ENCODE measurements around the gene FABP2. TPM values are rescaled to one million over a fixed set of nuclear protein-coding genes. Genes with fewer than 3 reads are reported as not detected.

FABP2 gene
- total and polyA plus RNA-seq, 2 of the 8 experiments (the other 6 are each of a cell fraction or from before 2014, with no cell fraction given): not detected

- H3K4me1 ChIP-seq (replicated peaks in 1 of 4; ENCODE audit: control insufficient read depth in 3 of 4, insufficient read depth in 4 of 4, low read length in 3 of 4): no peaks in the 10 kb centered on the region
- TF ChIP-seq BRCA1 (IDR thresholded peaks at IDR 0.05; ENCODE audit: low read depth, low read length): no peak
- TF ChIP-seq RAD21 (IDR thresholded peaks at IDR 0.05 in 1 of 2, conservative IDR thresholded peaks at IDR 0.05 in 1 of 2; ENCODE audit: low read depth in 2 of 2, low read length in 2 of 2): no peak
- no peak for TF ChIP-seq RBBP5 (IDR thresholded peaks at IDR 0.05; ENCODE audit: borderline replicate concordance, low read depth, low read length)
- no peaks in the 10 kb centered on the region for H3K36me3 ChIP-seq (ENCODE audit: control insufficient read depth in 2 of 4, insufficient read depth in 4 of 4, low read length in 3 of 4)
- WGBS, 2 experiments (ENCODE audit: extremely low coverage in 1 of 2, insufficient coverage in 1 of 2, insufficient read length in 1 of 2, insufficient replicate concordance in 2 of 2, low coverage in 1 of 2, low lambda C conversion rate in 2 of 2, missing lambda C conversion rate in 1 of 2): 74% methylated on average over 2 of the region's 2 CpGs; no CpG with 5 or more reads in 1 of the 2 experiments
- H3K9ac ChIP-seq (replicated peaks in 1 of 4; ENCODE audit: extremely low read depth in 1 of 4, low read depth in 3 of 4, low read length in 3 of 4): no peak overlapping the region
- H3K18ac ChIP-seq (ENCODE audit: extremely low read depth, low read length): no peak overlapping the region
- no peak for DNase-seq (ENCODE audit: low read depth in 1 of 2, low spot score in 2 of 2)
- H3K27ac ChIP-seq (ENCODE audit: low read depth, low read length): no peak overlapping the region
- no peaks in the 10 kb centered on the region for H3K79me2 ChIP-seq (ENCODE audit: control insufficient read depth in 1 of 2, insufficient read depth in 2 of 2, low read length in 2 of 2)
- no peak overlapping the region for H2BK120ac ChIP-seq (replicated peaks; ENCODE audit: low read depth, low read length)
- no peak overlapping the region for H3K23ac ChIP-seq (ENCODE audit: insufficient read length)
- H2AK5ac ChIP-seq (ENCODE audit: low read depth, low read length): no peak overlapping the region
- H3K79me1 ChIP-seq (ENCODE audit: low read depth, low read length): no peaks in the 10 kb centered on the region
- no peak overlapping the region for H3K4me2 ChIP-seq (ENCODE audit: insufficient read depth in 1 of 2, low read depth in 2 of 2, low read length in 2 of 2)
- no peak overlapping the region for H4K8ac ChIP-seq (ENCODE audit: extremely low read depth, insufficient read depth, low read length)
- no peak overlapping the region for H2BK12ac ChIP-seq (ENCODE audit: low read depth, low read length)
- H2BK15ac ChIP-seq (ENCODE audit: low read length): no peak overlapping the region
- no peaks in the 10 kb centered on the region for H3K23me2 ChIP-seq (ENCODE audit: low read depth, low read length)
- H3K56ac ChIP-seq (replicated peaks; ENCODE audit: insufficient read length, low read depth, low read length): no peak overlapping the region
- H4K20me1 ChIP-seq (replicated peaks in 1 of 2; ENCODE audit: control insufficient read depth in 1 of 2, insufficient read depth in 2 of 2, low read length in 2 of 2): no peaks in the 10 kb centered on the region
- no peak overlapping the region for H4K91ac ChIP-seq (replicated peaks; ENCODE audit: insufficient read length, low read length)
- no peak overlapping the region for H2AFZ ChIP-seq (ENCODE audit: low read length)
- H2BK20ac ChIP-seq (ENCODE audit: low read length): no peak overlapping the region
- no peak overlapping the region for H3K4ac ChIP-seq (replicated peaks; ENCODE audit: insufficient read length, low read depth, low read length)
- H3K14ac ChIP-seq (ENCODE audit: insufficient read length): no peak overlapping the region
- no peak for FAIRE-seq
- CTCF ChIA-PET (ENCODE audit: partially characterized antibody): interaction anchor here (1.5 to 1.9 kb wide), 2 partner anchors 12 to 15 kb away, joined by 5 to 6 read pairs; no protein-coding TSS in a partner anchor
- POLR2A ChIA-PET (ENCODE audit: partially characterized antibody): no interaction called here
- H3K4me3 ChIP-seq (ENCODE audit: extremely low read depth in 1 of 4, insufficient read depth in 2 of 4, low read depth in 3 of 4, low read length in 4 of 4): no peak overlapping the region
- H4K5ac ChIP-seq (ENCODE audit: insufficient read length, low read depth, low read length): no peak overlapping the region
- H3K27me3 ChIP-seq (replicated peaks in 1 of 4; ENCODE audit: control insufficient read depth in 3 of 4, extremely low read depth in 1 of 4, insufficient read depth in 3 of 4, low read length in 3 of 4): no peaks in the 10 kb centered on the region
- H3K9me3 ChIP-seq (ENCODE audit: insufficient read depth in 2 of 2, low read depth in 1 of 2, low read length in 1 of 2): no peaks in the 10 kb centered on the region
- H2BK5ac ChIP-seq (ENCODE audit: low read depth, low read length): no peak overlapping the region
Observed at GRCh38 chr4:119328695-119329094, 6.8 kb upstream of the FABP2 start.

All from H1 (cell line).